ENCODE data around the gene RNF212.
"Not testable (repeated sequence)": the region's sequence is repeated elsewhere in the genome, so short reads cannot be mapped to it uniquely, and the experiment has no call there.

The RNF212 gene, protein sequence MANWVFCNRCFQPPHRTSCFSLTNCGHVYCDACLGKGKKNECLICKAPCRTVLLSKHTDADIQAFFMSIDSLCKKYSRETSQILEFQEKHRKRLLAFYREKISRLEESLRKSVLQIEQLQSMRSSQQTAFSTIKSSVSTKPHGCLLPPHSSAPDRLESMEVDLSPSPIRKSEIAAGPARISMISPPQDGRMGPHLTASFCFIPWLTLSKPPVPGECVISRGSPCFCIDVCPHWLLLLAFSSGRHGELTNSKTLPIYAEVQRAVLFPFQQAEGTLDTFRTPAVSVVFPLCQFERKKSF

DNA sequence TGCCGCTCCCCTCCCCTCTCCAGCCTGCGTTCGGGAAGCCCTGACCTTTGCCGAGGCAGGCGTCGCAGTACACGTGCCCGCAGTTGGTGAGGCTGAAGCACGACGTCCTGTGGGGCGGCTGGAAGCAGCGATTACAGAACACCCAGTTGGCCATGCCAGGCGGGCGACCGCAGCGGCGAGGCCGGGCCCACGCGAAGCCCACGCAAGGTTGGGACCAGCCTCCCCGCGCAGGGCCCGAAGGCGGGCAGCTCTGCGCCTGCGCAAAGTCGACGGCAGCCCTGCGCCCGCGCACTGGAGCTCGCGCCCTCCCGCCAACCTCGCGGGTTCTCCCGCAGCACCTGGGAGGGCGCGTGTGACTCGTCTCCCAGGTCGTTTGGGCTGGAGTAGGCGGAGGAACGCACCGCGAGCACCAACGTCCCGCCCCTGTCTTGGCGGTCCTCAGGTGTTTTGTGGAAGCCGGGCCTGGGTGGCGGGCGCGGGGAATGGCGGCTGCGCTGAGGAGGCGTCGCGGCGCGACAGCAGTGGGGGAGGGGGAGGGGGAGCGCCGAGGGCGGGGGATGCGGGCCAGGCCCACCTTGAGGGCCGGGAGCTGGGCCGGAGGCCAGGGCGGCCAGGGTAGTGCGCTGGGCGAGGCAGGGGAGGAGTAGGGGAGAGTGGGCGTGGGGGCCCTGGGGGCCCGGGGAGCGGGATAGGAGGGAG, at the start of gene RNF212:
Gene RNF212, minus strand, starts transcription at position 254 of the 699 bp plus-strand sequence. Its CDS starts 100 bp downstream, at position 154.
- DNase-seq, result peak; percentile 45

- no peak for DNase-seq
Measured at GRCh38 chr4:1160351-1160750, 47.0 kb upstream of the RNF212 start.

DNA sequence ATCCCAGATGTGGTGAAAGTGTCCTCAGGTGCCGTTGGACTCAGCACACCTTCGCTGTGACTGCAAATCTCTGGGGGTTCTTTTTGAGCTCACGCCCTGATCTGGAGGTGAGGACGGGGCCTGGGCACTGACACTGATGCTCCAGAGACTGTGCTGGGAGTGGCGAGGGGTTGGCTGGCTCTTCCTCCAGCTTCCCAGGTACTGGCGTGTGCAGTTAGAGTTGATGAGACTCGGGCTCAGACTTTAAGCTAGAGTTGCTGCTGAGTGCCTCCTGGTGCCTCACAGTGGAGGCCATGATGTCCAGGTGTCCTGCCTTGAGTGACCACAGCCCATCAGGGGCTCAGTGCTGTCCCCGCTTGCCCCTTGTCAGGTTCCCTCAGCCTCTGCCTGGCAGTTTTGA, 42.7 kb upstream of the RNF212 start:
- DNase-seq, result no peak

- no peak for DNase-seq
Measured at GRCh38 chr4:1155314-1155713, 42.0 kb upstream of the RNF212 start.

DNA sequence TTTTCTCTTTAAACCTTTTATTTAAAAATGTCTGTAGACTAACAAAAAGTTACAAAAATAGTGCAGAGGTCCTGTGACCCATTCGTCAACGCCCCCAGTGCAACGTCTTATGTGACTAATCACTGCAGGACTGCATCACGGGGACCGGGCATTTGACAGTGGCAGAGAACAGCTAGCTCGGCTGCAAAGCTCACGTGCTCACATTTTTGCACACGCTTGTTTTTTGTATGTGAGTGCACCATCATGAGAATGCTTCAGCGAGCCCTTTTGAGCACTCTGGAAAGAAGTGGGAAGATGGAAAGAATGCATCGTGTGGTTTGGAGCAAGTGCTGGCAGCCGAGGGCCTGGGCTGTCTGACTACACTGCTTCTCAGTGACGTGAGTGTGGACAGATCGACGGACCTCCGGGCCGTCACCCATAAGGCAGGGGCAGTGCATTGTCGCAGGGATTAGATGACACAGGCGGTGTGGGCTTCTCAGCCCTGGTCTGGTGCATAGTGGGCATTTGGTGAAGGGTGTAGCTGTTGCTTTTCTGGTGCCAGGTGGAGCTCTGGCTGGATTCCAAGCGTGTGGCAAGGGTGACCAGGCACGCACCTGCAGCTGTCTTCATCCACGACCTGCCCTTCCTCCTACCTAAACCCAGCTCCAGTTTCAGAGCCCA, 41.3 kb upstream of the RNF212 start:
- DNase-seq, result no peak

- DNase-seq, result no peak
Measured at GRCh38 chr4:1154126-1154522, 40.8 kb upstream of the RNF212 start.

- no peak for DNase-seq
Measured at GRCh38 chr4:1153567-1154090, 40.3 kb upstream of the RNF212 start.

- no peak for DNase-seq
Measured at GRCh38 chr4:1152290-1152689, 38.9 kb upstream of the RNF212 start.

DNA sequence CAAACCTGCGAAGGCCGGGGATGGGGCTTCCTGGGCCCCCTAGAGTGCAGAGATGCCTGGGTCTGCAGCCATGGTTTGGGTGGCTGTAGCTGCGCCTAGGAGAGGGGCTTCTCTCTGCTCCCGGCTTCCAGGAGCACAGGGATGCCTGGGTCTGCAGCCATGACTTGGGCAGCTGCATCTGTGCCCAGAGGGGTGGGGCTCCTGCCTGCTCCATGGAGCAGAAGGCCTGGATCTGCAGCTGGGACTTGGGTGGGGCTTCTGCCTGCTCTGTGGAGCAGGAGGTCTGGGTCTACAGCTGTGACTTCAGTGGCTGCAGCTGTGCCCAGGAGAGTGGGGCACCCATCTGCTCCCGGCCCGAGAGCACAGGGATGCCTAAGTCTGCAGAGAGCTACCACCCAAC, 38.2 kb upstream of the RNF212 start:
- no peak for DNase-seq

DNA sequence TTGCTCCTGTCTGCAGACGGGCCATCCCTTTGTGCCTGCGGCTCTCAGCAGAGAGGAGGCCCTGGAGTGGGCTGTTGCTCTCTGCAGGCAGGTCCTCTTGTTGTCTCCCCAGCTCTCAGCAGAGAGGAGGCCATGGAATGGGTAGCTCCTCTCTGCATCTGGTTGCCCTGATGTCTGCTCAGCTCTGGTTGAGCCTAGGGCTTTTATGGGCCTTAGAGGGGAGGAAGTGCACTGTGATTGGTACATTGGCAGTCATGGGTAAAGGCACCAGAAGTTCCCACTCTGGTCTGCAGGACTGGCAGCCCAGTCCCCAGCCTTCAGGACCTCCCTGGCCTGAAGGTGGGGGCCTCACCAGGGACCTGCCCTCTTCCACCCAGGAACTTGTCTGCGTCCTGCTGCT, 37.5 kb upstream of the RNF212 start:
- DNase-seq, result no peak

GRCh38 chr4:1139860-1140259, 26.5 kb upstream of the RNF212 start:
- DNase-seq, result no peak

GRCh38 chr4:1137850-1138249, 24.5 kb upstream of the RNF212 start:
- DNase-seq, result no peak

DNA sequence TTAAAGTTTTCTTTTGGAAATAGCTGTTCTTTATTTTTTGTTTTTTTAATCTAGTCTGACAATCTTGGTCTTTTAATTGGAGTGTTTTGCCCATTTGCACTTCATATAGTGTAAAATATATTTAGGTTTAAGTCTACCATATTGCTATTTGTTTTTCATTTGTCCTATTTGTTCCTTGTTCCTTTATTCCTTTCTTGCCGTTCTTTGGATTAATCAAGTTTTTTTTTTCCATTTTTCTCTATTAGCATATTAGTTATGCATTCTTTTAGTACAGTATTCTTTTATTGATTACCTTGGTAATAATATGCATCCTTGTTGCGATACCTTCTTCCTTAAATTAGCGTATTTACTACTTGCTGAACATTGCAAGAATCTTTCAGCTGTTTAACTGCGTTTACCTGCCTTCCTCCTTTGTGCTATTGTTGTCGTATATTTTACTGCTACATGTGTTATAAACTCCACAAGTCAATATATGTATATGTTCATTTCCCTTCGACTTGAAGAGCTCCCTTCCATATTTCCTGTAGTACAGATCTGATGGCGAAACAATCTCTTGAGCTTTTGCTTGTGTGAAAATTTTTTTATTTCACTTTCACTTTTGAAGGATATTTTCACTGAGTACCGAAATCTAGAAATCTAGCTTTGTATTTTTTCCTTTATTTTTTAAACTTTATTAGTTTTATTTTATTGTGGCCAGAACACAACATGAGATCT, 23.9 kb upstream of the RNF212 start:
- no peak for DNase-seq

- no peak for DNase-seq
Measured at GRCh38 chr4:1136048-1136447, 22.7 kb upstream of the RNF212 start.

DNA sequence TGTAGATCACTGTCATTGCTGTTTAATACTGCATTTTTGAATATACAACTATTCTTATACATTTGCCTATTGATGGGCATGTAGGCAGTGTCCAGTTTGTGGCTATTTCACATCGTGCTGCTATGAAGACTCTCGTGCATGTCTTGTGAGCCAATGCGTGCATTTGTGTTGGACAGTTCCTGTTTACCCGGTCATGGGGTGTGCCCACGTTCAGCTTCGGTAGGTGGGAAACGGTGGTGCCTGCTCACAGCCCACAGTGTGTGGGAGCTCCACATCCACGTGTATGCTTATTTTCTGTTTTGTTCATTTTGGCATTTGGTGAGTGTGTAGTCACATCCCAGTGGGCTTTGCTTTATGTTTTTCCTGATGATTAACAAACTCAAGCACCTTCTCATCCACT, 19.7 kb upstream of the RNF212 start:
- no peak for DNase-seq

GRCh38 chr4:1130316-1131186, 17.2 kb upstream of the RNF212 start:
- DNase-seq, result peak; percentile 63

DNA sequence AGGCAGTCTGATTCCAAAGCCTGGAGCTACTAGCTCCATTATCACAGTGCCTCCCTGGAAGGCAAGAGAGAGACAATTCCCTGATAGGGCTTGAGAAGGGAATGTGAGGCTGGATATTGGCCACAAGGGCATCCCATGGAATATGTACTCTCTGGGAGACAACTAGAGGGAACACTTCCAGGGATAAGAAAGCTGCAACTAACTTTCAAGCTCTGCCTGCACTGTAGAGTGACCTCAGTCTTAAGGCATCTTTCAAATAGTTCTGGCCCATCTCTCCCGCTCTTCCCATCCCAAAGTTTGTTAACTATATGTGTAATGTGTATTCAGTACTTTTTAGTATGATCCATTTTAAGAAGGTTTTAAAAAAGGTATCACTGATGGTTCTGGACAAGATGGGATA, 13.1 kb upstream of the RNF212 start:
- DNase-seq, result no peak

DNA sequence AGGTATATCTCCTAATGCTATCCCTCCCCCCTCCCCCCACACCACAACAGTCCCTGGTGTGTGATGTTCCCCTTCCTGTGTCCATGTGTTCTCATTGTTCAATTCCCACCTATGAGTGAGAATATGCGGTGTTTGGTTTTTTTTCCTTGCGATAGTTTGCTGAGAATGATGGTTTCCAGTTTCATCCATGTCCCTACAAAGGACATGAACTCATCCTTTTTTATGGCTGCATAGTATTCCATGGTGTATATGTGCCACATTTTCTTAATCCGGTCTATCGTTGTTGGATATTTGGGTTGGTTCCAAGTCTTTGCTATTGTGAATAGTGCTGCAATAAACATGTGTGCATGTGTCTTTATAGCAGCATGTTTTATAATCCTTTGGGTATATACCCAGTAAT, 12.1 kb upstream of the RNF212 start:
- not testable (repeated sequence) for DNase-seq

DNA sequence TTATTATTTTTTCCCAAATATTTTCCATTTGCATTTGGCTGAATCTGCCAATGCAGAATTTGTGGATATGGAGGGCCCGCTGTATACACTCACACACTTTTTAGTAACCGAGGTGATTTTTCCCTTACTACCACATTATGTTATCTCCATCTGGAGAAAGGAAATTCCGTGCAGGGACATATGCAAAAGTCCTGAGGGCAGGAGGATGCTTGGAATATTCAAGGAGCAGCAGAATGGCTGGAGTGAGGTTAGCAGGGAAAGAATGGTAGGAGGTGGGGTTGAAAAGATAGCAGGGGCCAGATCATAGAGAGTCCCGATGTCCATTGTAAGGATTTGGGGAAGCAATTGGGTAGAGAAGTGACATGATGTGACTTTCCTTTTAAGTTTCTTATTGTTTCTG, 11.5 kb upstream of the RNF212 start:
- DNase-seq, result no peak

- no peak for DNase-seq
Measured at GRCh38 chr4:1122505-1122904, 9.1 kb upstream of the RNF212 start.

- no peak for DNase-seq
Measured at GRCh38 chr4:1116838-1117237, 3.5 kb upstream of the RNF212 start.

Data from stimulated activated CD4-positive, alpha-beta T cell treated with anti-CD3 and anti-CD28 coated beads, Interleukin-12 subunit alpha, Interleukin-12 subunit beta, amount 100 ng/mL, for 4 hours (primary cell).